ENCODE measurements around the gene C4BPB.

C4BPB gene

DNA sequence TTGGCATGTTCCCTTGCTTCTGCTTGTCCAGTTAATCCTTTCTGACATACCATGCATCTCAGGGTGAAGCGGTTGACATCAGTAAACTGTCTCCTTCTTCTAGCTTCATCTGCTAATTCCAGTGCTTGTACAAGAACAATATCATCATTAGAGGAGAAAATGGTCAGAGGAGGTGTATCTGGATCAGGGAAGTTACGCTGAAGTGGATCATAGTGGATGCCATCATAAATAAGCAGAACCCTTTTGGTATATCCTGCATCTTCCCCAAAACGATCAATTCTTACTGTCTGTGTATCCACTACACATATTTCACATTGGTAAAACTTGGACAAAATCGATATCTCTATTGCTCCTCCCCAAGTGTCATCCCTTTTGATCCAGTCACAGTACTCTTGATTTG, 39.6 kb upstream of the C4BPB start:
- no peak overlapping the region for H3K4me3 ChIP-seq (ENCODE audit: low read depth, low read length)
- no peak for TF ChIP-seq CTCF (conservative IDR thresholded peaks at IDR 0.05; ENCODE audit: low read depth, low read length)
- DNase-seq (ENCODE audit: low read depth): no peak

- DNase-seq (ENCODE audit: low read depth): no peak
- H3K4me3 ChIP-seq (ENCODE audit: low read depth, low read length): no peak overlapping the region
- TF ChIP-seq CTCF (conservative IDR thresholded peaks at IDR 0.05; ENCODE audit: low read depth, low read length): no peak
These were observed 39.1 kb upstream of the C4BPB start for GRCh38 chr1:207049514-207049913.

DNA sequence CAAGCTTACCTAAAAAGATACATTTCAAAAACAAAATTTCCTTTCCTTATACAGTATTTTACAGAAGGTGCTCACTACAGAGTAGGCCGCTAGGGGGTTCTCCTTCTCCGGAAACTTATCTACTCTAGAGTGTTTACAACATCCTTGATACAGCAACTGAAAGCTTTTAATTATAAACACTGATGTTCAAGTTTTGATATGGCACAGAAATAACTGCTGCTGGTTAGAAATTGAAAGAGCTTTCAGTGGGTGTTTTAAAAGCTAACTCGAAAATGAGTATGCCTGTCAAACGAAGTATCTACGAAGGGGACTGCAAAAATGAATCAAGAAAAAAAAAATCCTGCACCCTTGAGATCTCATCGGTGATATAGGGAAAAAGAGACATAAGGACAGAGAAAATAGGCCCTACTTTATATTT, 38.7 kb upstream of the C4BPB start:
- peak overlapping the region; percentile 96 for H3K4me3 ChIP-seq (ENCODE audit: low read depth, low read length)
- peak; percentile 82 for TF ChIP-seq CTCF (conservative IDR thresholded peaks at IDR 0.05; ENCODE audit: low read depth, low read length)

DNA sequence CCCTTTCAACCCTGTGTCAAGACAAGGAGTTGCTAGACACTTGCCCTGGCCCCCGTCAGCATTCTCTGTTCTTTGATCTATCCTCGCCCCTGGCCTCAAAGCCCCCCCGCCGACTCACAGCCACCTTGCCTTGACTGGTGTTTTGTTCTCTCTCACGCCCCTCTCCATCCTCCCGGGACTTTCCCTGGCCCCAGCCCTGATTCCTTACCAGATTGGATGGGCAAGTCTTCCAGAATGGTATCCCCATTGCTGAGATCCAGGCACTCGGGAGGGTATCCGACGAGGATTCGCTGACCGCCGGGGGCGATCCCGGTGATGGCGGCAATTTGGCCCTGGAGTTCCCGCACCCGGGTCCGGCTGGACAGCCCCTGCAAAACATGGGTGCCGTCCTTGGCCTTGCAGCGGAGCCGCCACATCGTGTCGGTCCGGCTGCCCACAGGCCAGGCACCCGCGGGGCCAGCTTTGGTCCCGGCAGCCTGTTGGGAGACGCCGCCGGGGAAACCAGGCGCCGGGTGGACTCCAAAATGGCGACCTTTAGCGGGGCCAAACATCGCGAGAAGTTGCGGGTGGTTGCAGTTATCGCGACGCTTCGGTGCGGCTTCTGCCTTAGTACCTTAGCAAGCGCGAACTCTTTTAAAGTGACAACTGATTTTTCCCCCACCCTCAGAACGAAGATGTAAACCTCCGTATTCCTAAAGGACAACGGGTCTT, 38.0 kb upstream of the C4BPB start:
- TF ChIP-seq CTCF (conservative IDR thresholded peaks at IDR 0.05; ENCODE audit: low read depth, low read length): peak; percentile 1
- peak; percentile 95 for DNase-seq (ENCODE audit: low read depth)
- peak overlapping the region; percentile 96 for H3K4me3 ChIP-seq (ENCODE audit: low read depth, low read length)

More for the DNA sequence above, 38.7 kb upstream of the C4BPB start:
- peak; percentile 74 for DNase-seq (ENCODE audit: low read depth)

DNA sequence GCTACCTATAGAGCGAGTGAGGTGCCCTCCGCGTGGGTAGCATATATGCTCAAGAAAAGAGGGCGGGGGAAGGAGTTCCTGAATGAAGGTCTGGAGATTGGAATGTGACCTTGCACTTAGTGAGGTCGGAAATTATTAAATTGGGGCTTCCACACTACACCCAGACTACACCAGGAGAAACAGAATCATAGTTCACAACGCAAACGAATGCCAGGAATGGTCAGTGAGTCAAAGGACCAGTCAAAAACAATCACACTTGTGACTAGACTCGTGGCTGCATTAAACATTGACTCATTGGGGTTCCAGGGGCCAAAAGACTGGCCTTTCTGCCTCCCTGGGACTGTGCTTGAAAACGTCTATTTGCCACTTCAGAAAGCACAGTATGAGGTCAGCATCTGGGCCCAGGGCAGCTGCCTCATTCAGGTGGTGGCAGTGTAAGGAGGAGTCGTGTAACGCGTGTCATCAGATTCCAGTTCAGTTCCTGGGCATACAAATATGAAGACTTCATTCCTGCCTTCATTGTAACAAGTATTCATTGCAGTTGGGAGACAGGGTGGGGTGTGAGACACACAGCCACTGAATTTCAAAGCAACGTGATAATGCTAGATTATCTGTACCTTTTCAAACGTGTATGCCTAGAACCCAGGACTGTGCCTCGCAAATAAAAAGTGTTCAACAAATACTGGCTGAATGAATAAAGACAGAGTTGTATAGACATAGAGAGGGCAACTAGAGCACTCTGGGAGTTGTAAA, 37.3 kb upstream of the C4BPB start, which contains the start of gene YOD1:
YOD1 (minus strand) TSS at position 18 of the 753 bp plus-strand sequence. CDS start 178 bp downstream, outside the sequence.
- no peak for TF ChIP-seq CTCF (conservative IDR thresholded peaks at IDR 0.05; ENCODE audit: low read depth, low read length)
- H3K4me3 ChIP-seq (ENCODE audit: low read depth, low read length): peak within 1 kb of the TSS; percentile 96
- peak; percentile 48 for DNase-seq (ENCODE audit: low read depth)

DNA sequence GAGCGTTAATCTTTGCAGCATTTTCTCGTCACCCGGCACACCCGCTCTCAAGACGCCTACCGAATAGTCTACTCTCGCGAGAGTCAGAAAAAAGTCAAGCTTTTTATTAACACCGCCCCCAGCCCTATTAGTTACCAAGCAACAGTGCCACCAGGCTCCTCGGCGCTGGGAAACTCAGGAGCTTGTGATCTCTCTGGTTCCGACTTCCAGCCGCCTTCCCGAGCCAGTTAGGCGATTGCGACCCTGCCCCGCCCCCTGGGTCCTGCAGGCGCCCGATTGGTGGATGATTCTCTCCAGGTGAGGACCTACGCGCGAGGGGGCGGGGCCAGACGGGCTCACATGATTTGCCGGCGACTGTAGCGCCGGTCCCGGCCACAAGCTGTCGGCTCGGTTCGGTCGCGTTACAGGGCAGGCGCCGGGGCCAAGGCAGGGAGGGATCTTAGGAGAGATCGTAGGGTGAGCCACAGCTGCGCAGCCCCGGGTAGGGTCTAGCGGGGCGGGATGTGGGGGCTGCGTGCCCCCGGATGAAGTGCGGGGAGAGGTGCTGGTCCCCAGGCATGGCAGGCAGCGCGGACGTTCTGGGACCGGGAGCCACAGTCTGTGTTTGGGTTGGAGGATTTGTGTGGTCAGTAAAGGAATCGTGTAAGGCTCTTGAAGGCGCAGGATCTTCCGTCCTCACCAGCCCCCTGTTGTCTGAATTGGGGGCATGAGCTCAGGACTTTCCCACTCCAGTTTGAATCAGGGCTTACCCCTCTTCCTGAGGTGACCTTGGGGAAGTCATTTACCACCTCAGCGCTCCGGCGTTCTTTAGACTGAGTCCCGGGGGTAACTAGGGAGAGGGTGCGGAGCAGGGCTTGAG, 35.5 kb upstream of the C4BPB start, which contains the start of gene PFKFB2:
PFKFB2 (plus strand) TSS at position 365 of the 859 bp plus-strand sequence. CDS start 1,443 bp downstream, outside the sequence.
- DNase-seq (ENCODE audit: low read depth): peak; percentile 98
- no peak for TF ChIP-seq CTCF (conservative IDR thresholded peaks at IDR 0.05; ENCODE audit: low read depth, low read length)
- peak within 1 kb of the TSS; percentile 89 for H3K4me3 ChIP-seq (ENCODE audit: low read depth, low read length)

All from choroid plexus epithelial cell (primary cell).